Tibial nerve (tissue), 4 donors: ENCODE measurements around the gene HDAC3.

Source experiments
- CTCF ChIP-seq, 5 experiments: fragments of 200-600 bp in 3 of 5; fragments of 450-650 bp in 2 of 5; sonication (generic) in 3 of 5; IDR thresholded peaks; one replicate each; pipeline ENCODE4 v1.5.1; 2016 to 2019; ENCODE audit warnings: antibody characterized with exemption in 5 of 5, mild to moderate bottlenecking in 3 of 5, moderate library complexity in 2 of 5
- EP300 ChIP-seq, 2 donors: sonication (generic); formaldehyde crosslinking; IDR thresholded peaks; one replicate each; pipeline ENCODE4 v1.6.1; 2017; ENCODE audit warnings: antibody characterized with exemption in 2 of 2, mild to moderate bottlenecking in 1 of 2
- POLR2A ChIP-seq, 2 donors: fragments of 450-650 bp; IDR thresholded peaks; one replicate each; pipeline ENCODE4 v1.6.1; 2017; ENCODE audit warnings: antibody characterized with exemption in 2 of 2, mild to moderate bottlenecking in 2 of 2, moderate library complexity in 2 of 2

GRCh38 chr5:141635646-141636045 is 1.0 kb downstream of the HDAC3 start:
- TF ChIP-seq EP300 (IDR thresholded peaks at IDR 0.05) (no peak), CTCF (IDR thresholded peaks at IDR 0.05) (no peak), POLR2A (IDR thresholded peaks at IDR 0.05) (no peak)
